ENCODE data around the gene ZCCHC17.
"Not testable (repeated sequence)": the region's sequence is repeated elsewhere in the genome, so short reads cannot be mapped to it uniquely, and the experiment has no call there.

ZCCHC17 gene

DNA sequence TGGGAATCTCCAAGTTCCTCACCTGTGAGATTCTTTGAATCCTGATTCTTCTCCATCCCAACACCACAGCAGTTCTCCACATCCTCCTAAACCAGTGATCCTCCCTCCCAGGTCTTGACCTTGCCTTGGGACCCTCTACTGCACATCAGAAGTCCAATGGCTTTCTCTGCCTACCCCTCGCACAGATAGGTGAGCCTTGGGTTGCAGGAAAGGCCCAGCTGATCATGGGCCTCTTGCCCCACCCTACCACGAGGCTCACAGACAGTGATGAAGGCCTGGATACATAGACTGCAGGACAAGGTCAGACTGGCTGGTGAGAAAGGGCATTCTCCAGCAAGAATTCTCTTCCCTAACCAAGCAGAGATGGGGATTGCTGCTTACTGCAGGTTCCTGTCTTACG lies 75.2 kb downstream of the ZCCHC17 start:
- no peak for DNase-seq

DNA sequence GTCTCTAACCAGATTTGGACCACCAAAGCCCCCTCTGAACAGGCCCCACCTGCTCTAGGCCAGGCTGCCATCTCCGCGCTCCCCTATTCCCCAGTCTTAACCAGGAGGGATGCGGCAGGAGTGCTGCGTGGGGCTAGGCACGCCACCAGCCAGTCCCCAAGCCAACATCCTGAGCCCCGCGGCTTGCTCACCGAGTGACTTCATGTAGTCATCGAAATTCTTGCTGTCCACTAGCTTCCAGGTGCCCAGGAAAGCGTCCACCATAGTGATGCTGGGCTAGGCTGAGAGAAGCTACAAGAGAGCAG lies 75.9 kb downstream of the ZCCHC17 start:
- no peak for DNase-seq

DNA sequence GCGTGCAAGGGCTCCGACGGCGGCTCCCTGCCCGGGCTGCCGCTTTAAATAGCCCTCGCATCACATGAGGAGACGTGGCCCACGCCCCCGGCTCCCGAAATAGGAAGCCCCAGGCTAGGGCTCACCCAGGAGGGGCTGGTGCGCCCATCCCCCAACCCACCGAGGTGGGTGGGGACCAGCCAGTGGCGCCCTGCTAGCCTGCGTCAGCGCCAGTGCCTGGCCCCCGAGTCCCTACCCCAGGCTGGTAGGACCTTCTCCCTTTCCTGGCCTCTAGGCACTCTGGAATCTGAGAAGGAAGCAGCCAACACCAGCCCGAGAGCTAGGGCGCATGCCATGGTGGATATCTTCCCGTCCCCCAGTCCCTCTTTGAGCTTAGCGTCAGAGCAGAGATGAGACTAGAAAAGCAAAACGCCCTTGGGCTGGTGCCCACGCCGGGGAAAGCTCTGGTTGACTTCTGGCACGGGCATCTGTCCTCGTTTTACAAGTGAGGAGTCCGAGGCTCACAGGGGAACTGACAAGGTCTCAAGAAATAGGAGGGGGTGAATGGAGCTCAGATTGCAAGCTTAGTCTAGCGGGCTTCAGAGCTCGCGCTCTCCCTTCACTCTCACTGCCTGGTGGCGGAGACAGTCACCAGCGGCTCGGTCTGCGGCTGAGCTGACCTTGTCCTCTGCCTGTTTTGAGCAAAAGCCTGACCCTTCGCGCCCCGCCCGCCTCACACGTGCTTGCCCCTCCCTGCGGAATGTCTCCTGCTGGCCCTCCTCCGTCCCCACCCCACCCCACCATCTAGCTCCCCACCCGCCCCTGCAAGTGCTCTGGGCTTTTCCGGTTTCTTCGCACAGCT lies 76.4 kb downstream of the ZCCHC17 start, which contains the start of gene FABP3:
Gene FABP3 (minus strand): TSS at position 21 of the 841 bp plus-strand sequence. CDS start 62 bp downstream, outside the sequence.
- DNase-seq: peak; percentile 62

DNA sequence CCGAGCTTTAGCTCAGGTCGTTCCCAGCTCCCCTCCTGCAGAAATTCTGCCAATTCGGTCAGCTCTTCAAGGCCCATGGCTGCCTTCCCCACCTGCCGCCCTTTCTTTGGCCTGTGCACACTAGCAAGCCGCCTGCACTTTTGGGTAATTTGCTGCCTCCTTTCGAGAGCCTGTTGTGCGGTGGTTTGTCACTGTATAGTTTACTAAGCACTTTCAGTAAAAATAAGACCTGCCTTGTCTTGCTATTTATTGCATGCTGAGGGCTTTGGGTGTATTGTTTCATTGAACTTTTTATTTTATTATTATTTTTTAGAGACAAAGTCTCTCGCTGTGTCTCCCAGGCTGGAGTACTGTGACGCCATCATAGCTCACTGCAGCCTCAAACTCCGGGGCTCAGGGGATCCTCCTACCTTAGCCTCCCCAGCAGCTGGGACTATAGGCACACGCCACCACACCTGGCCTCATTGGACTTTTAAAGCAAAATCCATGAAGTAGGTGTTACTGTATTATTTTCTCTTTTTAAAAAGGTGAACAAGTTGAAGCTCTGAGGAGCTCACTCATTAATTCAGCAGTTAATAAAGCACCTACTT lies 77.2 kb downstream of the ZCCHC17 start:
- no peak for DNase-seq

DNA sequence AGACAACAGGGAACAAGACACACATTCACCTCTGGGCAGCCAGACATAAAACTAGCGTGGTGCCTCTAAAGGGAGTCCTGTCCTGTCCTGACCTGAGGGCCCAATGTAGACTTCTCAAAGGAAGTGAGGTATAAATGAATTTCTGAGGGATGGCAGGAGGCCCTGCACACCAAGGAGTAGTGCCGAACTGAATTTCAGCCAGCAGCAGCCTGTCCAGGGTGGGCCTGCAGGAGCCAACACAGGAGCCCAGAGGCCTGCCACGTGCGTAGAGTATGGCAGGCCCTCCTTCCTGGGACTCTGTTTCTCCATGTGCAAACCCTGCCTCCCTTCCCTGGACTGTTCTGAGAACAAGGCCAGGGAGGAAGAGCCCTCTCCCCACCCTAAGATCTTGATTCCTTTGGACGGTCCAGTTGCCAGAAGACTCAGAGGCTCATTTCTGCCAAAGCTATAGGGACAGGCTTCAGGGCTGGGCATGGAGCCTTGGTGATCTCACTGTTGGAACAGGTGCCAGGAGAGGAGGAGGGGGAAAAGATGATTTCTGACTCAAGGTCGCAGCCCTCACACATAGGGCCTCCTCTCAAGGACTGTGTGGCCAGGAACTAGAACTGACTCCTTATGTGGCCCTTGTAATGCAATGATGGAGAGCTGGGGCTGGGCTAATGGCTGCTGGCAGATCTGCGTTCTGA lies 77.8 kb downstream of the ZCCHC17 start:
- DNase-seq: no peak

DNA sequence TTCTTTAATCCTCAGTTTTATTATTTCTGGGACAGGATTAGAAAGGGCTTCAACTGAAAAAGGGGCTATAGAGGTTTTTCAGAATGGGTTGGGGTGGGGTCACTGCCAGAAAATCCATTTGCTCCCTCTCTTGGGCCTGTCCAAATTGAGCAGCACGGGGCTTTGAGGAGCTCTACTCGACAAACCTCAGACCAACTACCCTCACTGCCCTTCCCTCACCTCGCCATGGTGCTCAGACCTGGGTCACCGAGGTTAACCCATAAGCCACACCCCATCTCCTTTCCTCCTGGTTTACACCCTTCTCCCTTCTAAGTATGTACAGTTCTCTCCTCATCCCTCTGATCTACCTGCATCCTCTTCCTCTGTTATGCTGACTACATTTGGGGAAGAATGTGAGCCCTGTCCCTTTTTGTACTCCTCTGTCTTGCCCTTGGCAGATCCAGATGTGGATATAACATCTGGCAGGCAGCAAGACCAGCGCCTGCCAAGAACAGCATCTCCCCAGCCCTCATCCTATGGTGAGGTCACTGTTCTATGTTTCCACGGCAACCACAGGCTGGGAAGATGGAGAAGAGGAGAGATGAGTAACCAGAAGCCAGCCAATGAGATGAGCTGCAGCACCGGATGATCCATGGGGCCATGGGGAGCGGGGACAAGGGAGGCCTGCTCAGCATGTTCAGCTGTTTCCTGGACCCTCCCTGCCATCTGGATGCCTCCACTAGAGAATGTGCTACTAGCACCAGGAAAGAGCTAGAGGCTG lies 79.7 kb downstream of the ZCCHC17 start:
- DNase-seq: no peak

DNA sequence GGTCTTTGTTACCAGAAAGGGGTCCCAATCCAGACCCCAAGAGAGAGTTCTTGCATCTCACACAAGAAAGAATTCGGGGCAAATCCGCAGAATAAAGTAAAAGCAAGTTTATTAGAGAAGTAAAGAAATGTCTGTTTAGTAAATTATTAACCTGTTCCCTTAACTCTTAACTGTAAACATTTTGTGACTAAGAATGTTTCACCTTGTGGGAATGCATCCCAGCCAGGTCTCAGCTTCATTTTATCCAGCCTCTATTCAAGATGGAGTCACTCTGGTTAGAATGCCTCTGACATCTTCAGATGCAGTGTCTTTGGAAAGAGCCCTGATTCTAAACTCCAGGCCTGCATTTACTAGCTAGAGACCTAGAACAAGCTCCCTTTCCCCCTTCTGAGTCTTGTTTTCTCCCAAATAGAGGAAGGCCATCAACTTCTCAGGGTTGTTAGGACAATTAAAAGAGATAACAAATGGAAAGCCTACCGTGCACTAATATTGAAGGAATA lies 80.6 kb downstream of the ZCCHC17 start:
- DNase-seq: no peak

DNA sequence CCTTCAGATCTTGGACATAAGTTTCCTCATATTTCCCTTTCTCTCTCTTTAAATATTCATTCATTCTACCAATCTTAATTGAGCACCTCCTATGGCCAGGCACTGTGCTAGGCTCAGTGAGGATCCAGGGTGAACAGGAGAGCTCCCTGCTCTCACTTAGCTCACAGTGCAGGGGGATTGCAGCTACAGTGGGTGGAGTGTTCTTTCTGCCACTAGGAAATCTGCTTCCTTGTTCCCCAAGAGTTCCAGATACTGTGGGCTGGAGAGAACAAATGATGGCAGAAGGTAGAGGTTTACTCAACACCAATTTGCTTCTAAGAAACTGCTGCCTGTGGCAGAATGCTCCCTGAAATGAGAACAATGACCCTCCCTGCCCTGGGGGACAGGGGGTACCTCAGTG lies 81.2 kb downstream of the ZCCHC17 start:
- no peak for DNase-seq

DNA sequence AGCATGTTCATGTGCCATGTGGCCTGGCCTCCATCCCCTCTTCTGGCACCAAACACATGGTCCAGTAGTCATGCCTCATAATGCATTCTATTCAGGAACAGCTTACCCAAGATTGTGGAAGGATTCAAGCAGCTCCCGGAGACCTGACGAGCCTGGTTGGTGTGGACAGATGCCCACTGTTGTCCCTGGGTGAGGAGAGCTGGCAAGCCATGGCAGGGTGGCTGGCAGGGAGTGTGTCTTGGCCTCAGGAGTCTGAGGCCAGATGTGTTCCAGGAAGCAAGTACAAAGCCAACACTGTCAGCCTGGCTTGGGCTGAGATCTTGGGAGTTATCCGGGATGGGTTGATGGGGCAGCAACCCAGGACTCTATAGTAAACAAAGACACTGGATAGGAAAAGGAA lies 83.3 kb downstream of the ZCCHC17 start:
- no peak for DNase-seq

DNA sequence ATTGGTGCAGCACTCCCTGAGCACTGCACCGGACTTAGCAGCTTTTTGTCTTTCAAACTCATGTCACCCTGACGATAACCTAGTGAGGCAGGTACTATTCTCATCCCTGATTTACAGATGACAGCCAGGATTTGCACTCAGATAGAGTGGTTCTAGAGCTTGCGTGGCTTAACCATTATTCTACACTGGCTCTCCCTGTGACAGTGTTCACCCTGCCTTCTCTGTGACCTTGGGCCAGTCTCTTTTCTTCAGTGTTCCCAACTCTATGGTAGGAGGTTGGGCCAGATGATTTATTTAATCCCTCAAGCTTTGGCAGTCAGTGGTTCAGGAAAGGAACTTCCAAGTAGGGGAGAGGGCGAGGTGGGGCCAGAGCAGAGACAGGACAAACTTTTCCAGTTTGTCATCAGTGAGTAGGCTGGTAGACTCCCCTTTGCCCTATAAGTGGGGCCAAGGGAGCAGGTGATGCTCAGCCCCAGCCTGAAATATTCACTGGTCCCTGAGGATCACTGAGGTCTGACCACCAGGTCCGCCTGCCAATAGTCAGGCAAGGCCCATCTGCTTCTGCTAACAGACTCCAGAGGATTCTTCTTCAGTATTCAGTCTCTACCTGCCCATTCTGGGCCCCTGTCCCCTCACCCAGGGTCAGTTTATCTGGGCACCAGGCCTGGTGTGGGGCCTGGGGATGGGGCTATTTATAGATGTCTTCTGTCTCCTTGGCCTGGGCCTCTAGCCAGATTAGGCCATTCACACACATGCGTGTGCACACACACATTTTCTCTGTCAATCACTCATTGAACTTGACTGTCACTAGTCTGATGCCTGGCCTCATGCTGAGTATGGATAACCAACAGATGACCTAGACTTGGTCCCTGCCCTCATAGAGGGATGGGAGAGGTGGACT lies 84.8 kb downstream of the ZCCHC17 start:
- DNase-seq: no peak

DNA sequence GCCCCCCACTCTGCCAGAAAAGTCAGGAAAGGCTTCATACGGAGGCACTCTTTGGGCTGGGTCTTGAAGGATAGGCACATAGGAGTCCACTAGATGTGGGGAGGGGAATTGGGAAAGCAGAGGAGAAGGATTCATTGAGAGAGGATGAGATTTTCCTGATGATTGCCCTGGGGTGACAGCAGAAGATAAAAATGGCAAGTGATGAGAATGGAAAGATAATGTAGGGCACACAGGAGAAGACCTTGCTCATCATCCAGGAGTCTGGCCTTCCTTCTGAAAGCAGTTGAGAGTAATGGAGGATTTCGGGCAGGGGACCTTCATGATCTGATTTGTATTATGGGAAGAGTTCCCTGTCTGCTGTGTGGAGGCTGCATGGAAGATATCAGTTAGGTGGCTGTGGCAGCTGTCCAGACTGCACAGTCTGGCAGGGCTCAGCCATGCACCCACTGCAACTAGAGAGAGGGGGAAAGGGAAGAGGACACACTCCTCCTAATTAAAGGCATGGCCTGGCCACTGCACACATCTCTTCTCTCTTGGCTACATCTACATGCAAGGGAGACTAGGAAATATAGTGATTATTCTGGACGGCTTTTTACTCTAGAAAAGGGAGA lies 85.7 kb downstream of the ZCCHC17 start:
- DNase-seq: no peak

DNA sequence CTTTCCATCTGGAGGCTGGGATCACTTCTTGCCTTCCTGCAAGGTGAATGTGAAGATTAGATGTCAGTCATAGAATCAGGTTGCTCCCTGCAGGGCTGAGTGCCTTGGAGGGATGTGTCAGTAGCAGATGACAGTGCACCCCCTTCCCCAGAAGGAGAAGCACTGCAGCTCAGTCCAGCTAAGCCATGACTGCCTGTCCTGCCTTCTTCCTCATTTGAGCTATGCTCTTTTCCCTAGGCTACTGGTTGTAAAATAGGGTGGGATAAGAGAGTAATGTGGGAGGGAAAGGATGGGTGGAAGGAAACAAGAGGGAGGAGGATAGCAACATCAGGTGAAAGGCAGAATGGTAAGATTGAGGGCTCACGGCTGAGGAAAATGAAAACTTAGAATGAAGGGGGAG lies 87.1 kb downstream of the ZCCHC17 start:
- no peak for DNase-seq

DNA sequence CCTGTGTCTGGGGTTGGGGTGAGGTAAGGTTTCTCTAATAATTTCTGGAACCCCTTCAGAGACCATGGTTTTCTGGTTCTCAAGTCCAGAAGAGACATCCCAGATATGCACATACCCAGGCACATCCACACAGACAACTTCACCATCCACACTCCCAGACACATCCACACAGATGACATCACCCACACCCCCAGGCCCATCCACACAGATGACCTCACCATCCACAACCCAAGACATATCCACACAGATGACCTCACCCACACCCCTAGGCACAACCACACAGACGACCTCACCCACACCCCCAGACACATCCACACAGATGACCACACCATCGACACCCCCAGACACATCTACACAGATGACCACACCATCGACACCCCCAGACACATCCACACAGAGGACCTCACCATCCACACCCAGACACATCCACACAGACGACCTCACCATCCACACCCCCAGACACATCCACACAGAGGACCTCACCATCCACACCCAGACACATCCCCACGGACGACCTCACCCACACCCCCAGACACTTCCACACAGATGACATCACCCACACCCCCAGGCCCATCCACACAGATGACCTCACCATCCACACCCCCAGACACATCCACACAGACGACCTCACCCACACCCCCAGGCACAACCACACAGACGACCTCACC lies 89.9 kb downstream of the ZCCHC17 start:
- not testable (repeated sequence) for DNase-seq

DNA sequence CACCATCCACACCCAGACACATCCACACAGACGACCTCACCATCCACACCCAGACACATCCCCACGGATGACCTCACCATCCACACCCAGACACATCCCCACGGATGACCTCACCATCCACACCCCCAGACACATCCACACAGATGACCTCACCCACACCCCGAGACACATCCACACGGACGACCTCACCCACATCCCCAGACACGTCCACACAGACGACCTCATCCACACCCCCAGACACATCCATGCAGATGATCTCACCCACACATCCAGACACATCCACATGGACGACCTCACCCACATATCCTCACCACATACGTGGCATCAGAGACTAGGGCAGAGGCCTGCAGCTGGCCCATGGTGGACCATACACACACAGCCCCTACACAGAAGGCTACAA lies 90.8 kb downstream of the ZCCHC17 start:
- DNase-seq: no peak

DNA sequence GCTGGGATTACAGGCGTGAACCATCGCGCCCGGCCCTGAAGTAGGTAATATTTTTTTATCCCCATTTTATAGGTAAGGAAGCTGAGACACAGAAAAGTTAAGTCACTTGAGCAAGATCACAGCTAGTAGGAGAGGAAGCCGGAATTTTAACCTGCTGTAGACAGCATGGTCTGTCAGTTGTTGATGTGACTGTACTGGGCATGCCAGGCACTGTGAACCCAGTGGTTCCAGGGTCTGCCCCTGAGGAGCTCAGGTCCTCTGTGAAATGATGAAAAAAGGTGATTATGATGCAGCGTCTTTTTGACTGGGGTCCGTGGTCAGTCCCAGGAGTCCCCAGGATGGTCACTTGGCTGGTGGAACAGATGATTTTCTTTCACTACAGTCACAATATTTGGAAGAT lies 92.8 kb downstream of the ZCCHC17 start:
- no peak for DNase-seq

DNA sequence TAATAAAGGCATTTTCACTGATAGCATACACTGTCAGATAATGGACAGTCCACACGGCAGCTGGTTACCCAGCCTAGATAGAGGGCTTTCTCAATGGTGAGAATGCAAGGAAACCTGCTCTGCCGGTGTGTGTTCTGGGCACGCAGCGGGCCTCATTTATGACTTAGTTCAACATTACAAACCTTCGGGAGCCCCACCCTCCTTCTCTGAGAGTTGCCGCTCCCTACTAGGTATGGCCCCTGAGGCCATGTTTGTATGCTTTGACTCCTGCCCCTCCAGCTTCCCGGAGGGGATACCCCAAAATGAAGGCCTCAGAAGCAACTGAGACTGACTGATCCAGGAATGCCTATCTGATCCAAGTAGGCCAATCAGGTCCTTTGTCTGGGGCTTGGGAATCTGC lies 93.2 kb downstream of the ZCCHC17 start:
- DNase-seq: no peak

DNA sequence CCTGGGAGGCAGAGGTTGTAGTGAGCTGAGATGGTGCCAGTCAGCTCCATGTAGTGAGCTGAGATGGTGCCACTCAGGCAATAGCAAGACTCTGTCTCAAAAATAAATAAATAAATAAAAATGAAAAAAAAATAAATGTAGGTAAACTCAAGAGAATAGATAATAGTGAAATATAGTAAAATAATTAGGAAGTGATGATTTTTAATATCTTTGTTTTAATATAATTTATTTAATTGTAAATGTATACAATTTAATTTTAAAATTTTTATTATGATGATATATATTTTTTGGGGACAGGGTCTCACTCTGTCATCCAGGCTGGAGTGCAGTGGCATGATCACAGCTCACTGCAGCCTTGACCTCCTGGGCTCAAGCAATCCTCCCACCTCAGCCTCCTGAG lies 96.6 kb downstream of the ZCCHC17 start:
- DNase-seq: no peak

DNA sequence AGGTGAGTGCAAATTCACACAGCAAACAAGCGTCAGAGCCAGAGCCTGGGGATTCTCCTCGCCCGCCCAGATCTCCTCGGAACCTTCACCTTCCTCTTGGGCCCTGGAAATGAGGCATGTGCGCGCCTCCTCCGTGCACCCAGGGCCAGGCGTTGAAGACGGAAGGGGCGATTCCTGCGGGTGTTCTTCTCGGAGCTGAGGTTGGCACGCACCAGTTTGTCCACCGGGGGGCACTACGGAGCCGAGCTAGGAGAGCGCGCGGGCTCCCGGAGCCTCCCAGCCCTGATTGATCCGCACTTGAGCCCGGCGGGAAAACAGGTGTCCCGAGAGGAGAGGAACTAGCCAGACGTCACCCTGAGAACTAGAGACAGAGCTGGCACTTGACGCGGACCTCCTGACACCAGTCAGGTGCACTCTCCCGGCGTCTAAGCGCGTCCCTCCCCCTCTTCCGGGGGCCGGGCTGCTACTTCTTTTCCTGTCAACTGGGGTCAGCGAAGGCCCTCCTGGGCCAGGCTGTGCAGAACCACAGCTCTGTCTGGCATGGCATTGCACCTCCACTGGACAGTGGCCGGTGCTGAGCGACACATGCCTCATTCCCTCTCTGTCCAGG lies 97.9 kb downstream of the ZCCHC17 start:
- DNase-seq: peak; percentile 81

DNA sequence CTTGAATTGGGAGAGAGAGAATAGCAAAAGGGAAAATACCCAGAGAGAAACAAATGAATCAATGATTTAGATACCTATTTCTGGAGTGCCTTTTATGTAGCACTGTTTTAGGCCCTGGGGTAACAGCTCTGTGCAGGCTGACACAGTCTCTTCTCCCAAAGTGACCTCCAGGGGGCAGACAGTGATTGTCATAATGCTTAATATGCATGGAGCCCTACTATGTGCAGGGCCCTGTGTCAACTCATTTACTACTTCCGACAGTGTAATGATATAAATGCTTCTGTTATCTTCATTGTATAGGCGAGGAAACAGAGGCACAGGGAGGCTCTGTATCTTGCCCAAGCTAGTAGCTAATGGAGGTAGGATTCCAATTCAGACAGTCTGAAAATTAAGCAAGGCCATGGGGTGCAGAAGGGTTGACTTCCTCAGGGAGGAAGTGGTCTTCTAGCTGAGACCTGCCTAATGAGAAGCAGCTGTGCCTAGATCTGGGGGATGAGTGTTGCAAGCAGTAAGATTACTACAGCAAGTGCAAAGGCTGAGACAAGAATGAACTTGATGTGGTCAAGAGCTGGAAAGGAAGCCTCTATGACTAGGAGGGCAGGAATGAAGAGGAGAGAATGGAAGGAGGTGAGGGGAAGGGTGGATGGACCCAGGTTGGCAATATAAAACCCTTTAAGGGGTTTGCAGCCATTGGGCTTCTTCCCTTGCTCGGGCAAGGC lies 100.0 kb downstream of the ZCCHC17 start:
- peak; percentile 59 for DNase-seq
